IMR-90 (cell line): ENCODE measurements around the gene DND1. TPM values are rescaled to one million over a fixed set of nuclear protein-coding genes. Genes with fewer than 3 reads are reported as not detected.
A peak's percentile ranks its signal among the peaks of the same experiment; 100 is the strongest.

Experiments used
- ATAC-seq: fragments of 200-7000 bp; cut with Tn5 transposase; 2 replicates; pipeline ENCODE4 v1.9.1; 2020; ENCODE audit warnings: low read depth, mild to moderate bottlenecking, moderate library complexity
- BruUV-seq: library from RNA; stranded (reverse); fragments of 400-500 nt; replicated peaks from 2 replicates; lab custom pipeline; 2021; lab: Mats Ljungman, UMichigan
- CTCF ChIA-PET: fragments of 300-600 bp; formaldehyde crosslinking; extraction: SDS; loops from one replicate; lab custom pipeline; 2021; ENCODE audit warnings: antibody characterized with exemption; lab: Yijun Ruan, JAX
- POLR2A ChIA-PET: fragments of 300-600 bp; sonication (Branson Sonifier 250); formaldehyde crosslinking; loops from one replicate; lab custom pipeline; 2022; ENCODE audit warnings: antibody characterized with exemption; ENCODE audit not compliant: unreplicated experiment; lab: Charles Lee
- DNase-seq: peaks from one replicate; pipeline ENCODE4 v3.0.0; 2013
- H2AFZ ChIP-seq: replicated peaks from 2 replicates; pipeline ENCODE3; 2013; ENCODE audit warnings: low read length, mild to moderate bottlenecking; ENCODE audit not compliant: poor library complexity
- H2AK5ac ChIP-seq: 2 replicates; pipeline ENCODE4 v1.6.1; 2013; ENCODE audit warnings: low read depth, low read length, inconsistent platforms
- H2AK9ac ChIP-seq: replicated peaks from 2 replicates; pipeline ENCODE3; 2013; ENCODE audit warnings: mild to moderate bottlenecking, low read depth, low read length, moderate library complexity; ENCODE audit not compliant: poor library complexity
- H2BK120ac ChIP-seq: 2 replicates; pipeline ENCODE4 v1.6.1; 2013; ENCODE audit warnings: low read depth, low read length, inconsistent platforms
- H2BK15ac ChIP-seq: 3 replicates; pipeline ENCODE4 v1.6.1; 2013; ENCODE audit warnings: low read depth, low read length, inconsistent platforms
- H2BK20ac ChIP-seq: 2 replicates; pipeline ENCODE4 v1.6.1; 2013; ENCODE audit warnings: low read depth, mild to moderate bottlenecking, inconsistent platforms, low read length, moderate library complexity
- H2BK5ac ChIP-seq: 2 replicates; pipeline ENCODE4 v1.6.1; 2013; ENCODE audit warnings: mild to moderate bottlenecking, low read depth, low read length, inconsistent platforms; ENCODE audit not compliant: poor library complexity, severe bottlenecking
- H3K14ac ChIP-seq: replicated peaks from 2 replicates; pipeline ENCODE4 v1.6.1; 2013; ENCODE audit warnings: low read depth, low read length, inconsistent platforms
- H3K18ac ChIP-seq: 2 replicates; pipeline ENCODE4 v1.6.1; 2013; ENCODE audit warnings: low read depth, low read length, control low read depth
- H3K23ac ChIP-seq: 2 replicates; pipeline ENCODE4 v1.6.1; 2013; ENCODE audit warnings: low read depth, low read length, inconsistent platforms
- H3K27ac ChIP-seq: 2 replicates; pipeline ENCODE4 v1.5.1; 2013; ENCODE audit warnings: mild to moderate bottlenecking, control low read depth, low read length; ENCODE audit not compliant: insufficient read depth
- H3K27me3 ChIP-seq: 2 replicates; pipeline ENCODE4 v1.6.1; 2013; ENCODE audit warnings: low read length; ENCODE audit not compliant: control insufficient read depth, insufficient read depth
- H3K36me3 ChIP-seq: 2 replicates; pipeline ENCODE4 v1.6.1; 2013; ENCODE audit warnings: low read length, mixed read lengths; ENCODE audit not compliant: control insufficient read depth, insufficient read depth
- H3K4ac ChIP-seq: 2 replicates; pipeline ENCODE4 v1.6.1; 2013; ENCODE audit warnings: low read depth, low read length, inconsistent platforms
- H3K4me1 ChIP-seq: 2 replicates; pipeline ENCODE4 v1.6.1; 2013; ENCODE audit warnings: low read length, mixed read lengths; ENCODE audit not compliant: control insufficient read depth, insufficient read depth
- H3K4me2 ChIP-seq: 2 replicates; pipeline ENCODE4 v1.6.1; 2013; ENCODE audit warnings: low read depth, mild to moderate bottlenecking, control low read depth, low read length, moderate library complexity
- H3K4me3 ChIP-seq: 2 replicates; pipeline ENCODE4 v1.5.1; 2013; ENCODE audit warnings: low read depth, mild to moderate bottlenecking, control low read depth, low read length, moderate library complexity; ENCODE audit not compliant: insufficient read depth
- H3K56ac ChIP-seq: 2 replicates; pipeline ENCODE4 v1.6.1; 2013; ENCODE audit warnings: low read length, inconsistent platforms; ENCODE audit not compliant: insufficient read depth; ENCODE audit errors: extremely low read depth
- H3K79me1 ChIP-seq, 2 experiments: 2 replicates each; pipeline ENCODE4 v1.6.1; 2013; ENCODE audit warnings: low read length in 2 of 2, inconsistent platforms in 1 of 2, low read depth in 1 of 2
- H3K9ac ChIP-seq: 2 replicates; pipeline ENCODE4 v1.6.1; 2013; ENCODE audit warnings: low read depth, low read length, control low read depth
- H3K9me1 ChIP-seq: 2 replicates; pipeline ENCODE4 v1.6.1; 2013; ENCODE audit warnings: low read length, inconsistent platforms; ENCODE audit not compliant: insufficient read depth
- H3K9me3 ChIP-seq: 2 replicates; pipeline ENCODE4 v1.6.1; 2013; ENCODE audit warnings: low read length; ENCODE audit not compliant: control insufficient read depth, insufficient read depth
- H4K20me1 ChIP-seq: 2 replicates; pipeline ENCODE4 v1.6.1; 2013; ENCODE audit warnings: low read length, inconsistent platforms; ENCODE audit not compliant: insufficient read depth
- H4K5ac ChIP-seq: 2 replicates; pipeline ENCODE4 v1.6.1; 2013; ENCODE audit warnings: mild to moderate bottlenecking, low read depth, low read length, control low read depth
- H4K8ac ChIP-seq, 2 experiments: 2 replicates each; pipeline ENCODE4 v1.6.1; 2013; ENCODE audit warnings: low read depth in 2 of 2, low read length in 2 of 2, control low read depth in 1 of 2, inconsistent platforms in 1 of 2
- H4K91ac ChIP-seq: 2 replicates; pipeline ENCODE4 v1.6.1; 2013; ENCODE audit warnings: low read depth, low read length, inconsistent platforms; ENCODE audit not compliant: insufficient read depth
- CEBPB ChIP-seq: IDR thresholded peaks from 2 replicates; pipeline ENCODE4 v1.6.1; 2012; ENCODE audit warnings: low read depth, low read length, improper control_type of control experiment
- CHD1 ChIP-seq: IDR thresholded peaks from 2 replicates; pipeline ENCODE4 v1.6.1; 2012; ENCODE audit warnings: low read depth, low read length, improper control_type of control experiment
- CTCF ChIP-seq: conservative IDR thresholded peaks from 2 replicates; pipeline ENCODE4 v1.5.1; 2012; ENCODE audit warnings: mild to moderate bottlenecking, low read depth, low read length, improper control_type of control experiment
- ELK1 ChIP-seq: fragments of 150-350 bp; IDR thresholded peaks from 2 replicates; pipeline ENCODE4 v1.6.1; 2016; ENCODE audit warnings: low read depth, mild to moderate bottlenecking, low read length, moderate library complexity, borderline replicate concordance
- MAFK ChIP-seq: IDR thresholded peaks from 2 replicates; pipeline ENCODE4 v1.6.1; 2012; ENCODE audit warnings: low read depth, low read length, improper control_type of control experiment
- MXI1 ChIP-seq: IDR thresholded peaks from 2 replicates; pipeline ENCODE4 v1.6.1; 2012; ENCODE audit warnings: low read depth, mild to moderate bottlenecking, low read length, moderate library complexity, borderline replicate concordance
- NFE2L2 ChIP-seq: fragments of 150-350 bp; IDR thresholded peaks from 2 replicates; pipeline ENCODE4 v1.6.1; 2016; ENCODE audit warnings: low read depth, mild to moderate bottlenecking, low read length
- RFX5 ChIP-seq: IDR thresholded peaks from 2 replicates; pipeline ENCODE4 v1.8.0; 2012; ENCODE audit warnings: low read depth, mild to moderate bottlenecking, low read length, moderate library complexity
- SMC3 ChIP-seq: fragments of 150-350 bp; IDR thresholded peaks from 2 replicates; pipeline ENCODE4 v1.6.1; 2016; ENCODE audit warnings: low read depth, mild to moderate bottlenecking, antibody characterized with exemption, low read length, moderate library complexity
- WGBS, 2 experiments: methylation state at CpG; one replicate each; pipeline versions ENCODE4 v1.1.5 to v1.1.7; 2013; ENCODE audit warnings: missing lambda C conversion rate in 2 of 2; ENCODE audit not compliant: insufficient read length in 1 of 2; ENCODE audit errors: extremely low coverage in 2 of 2; 5-methylcytosine and 5-hydroxymethylcytosine counted together
- dilution Hi-C: fragments of 300-500 bp; cut with HindIII; formaldehyde crosslinking; loops from one replicate; pipeline ENCODE4 v1.14.3; 2018; ENCODE audit warnings: low sequenced_read_pairs; ENCODE audit not compliant: unreplicated experiment
- in situ Hi-C: fragments of 300-500 bp; cut with MboI; formaldehyde crosslinking; loops from 3 replicates; pipeline ENCODE4 v1.14.3; 2019; ENCODE audit warnings: low sequenced_read_pairs, inconsistent platforms, mixed read lengths
- intact Hi-C: fragments of 100-400 bp; cut with micrococcal nuclease; formaldehyde crosslinking; loops from 2 replicates; pipeline ENCODE4 v1.10.0; 2022
- polyA plus RNA-seq, 3 experiments: library from polyadenylated mRNA; depleted of rRNA; stranded (reverse); fragments of >200 nt; gene quantifications; 2 replicates each; pipeline ENCODE4 v1.2.3, GENCODE V29; 2012; ENCODE audit warnings: low replicate concordance in 1 of 3
- total RNA-seq: library from RNA; depleted of rRNA; stranded (reverse); fragments of >200 nt; gene quantifications from 2 replicates; pipeline ENCODE4 v1.2.3, GENCODE V29; 2012

Gene DND1
- total and polyA plus RNA-seq, 2 of the 4 experiments (the other 2 are of a cell fraction) = under 0.01 to 0.67 TPM

GRCh38 chr5:140633501-140633900, 39.9 kb downstream of the DND1 start:
- intact Hi-C loops (loop anchor here (10.0 kb wide), 1 partner anchor 389 kb away; no protein-coding TSS in a partner anchor), dilution Hi-C loops (no loop called here), in situ Hi-C loops (no loop called here)
- no peaks in the 10 kb centered on the region for H3K79me1 ChIP-seq
- H3K56ac ChIP-seq = no peak overlapping the region
- H2BK15ac ChIP-seq = no peak overlapping the region
- H2AK9ac ChIP-seq = no peak overlapping the region
- H3K23ac ChIP-seq = no peak overlapping the region
- no peak overlapping the region for H4K91ac ChIP-seq
- no peak overlapping the region for H2BK120ac ChIP-seq
- H2AK5ac ChIP-seq = no peak overlapping the region
- no peaks in the 10 kb centered on the region for H4K20me1 ChIP-seq
- no peak overlapping the region for H2BK20ac ChIP-seq
- no peaks in the 10 kb centered on the region for H3K36me3 ChIP-seq
- no peaks in the 10 kb centered on the region for H3K9me3 ChIP-seq
- H3K18ac ChIP-seq = no peak overlapping the region
- H3K27ac ChIP-seq = no peak overlapping the region
- H3K14ac ChIP-seq = no peak overlapping the region
- ChIA-PET CTCF (interaction anchor here (0.5 to 1.0 kb wide), 2 partner anchors 85 to 86 kb away, joined by 3 to 4 read pairs; partner anchors contain the start of gene EIF4EBP3), POLR2A (no interaction called here)
- no TSS peak for BruUV-seq
- no CpG with 5 or more reads among the region's 2 CpGs for WGBS, 2 experiments
- H3K27me3 ChIP-seq = peaks cover 16% of the 10 kb centered on the region
- H2AFZ ChIP-seq = no peak overlapping the region
- no peak overlapping the region for H2BK5ac ChIP-seq
- no peak overlapping the region for H3K9ac ChIP-seq
- H4K8ac ChIP-seq = no peak overlapping the region
- no peak overlapping the region for H4K5ac ChIP-seq
- DNase-seq (no peak), ATAC-seq (no peak)
- peak overlapping the region; percentile 71 for H3K4me2 ChIP-seq
- H3K4ac ChIP-seq = no peak overlapping the region
- no peak overlapping the region for H3K4me3 ChIP-seq
- peaks cover 5% of the 10 kb centered on the region; the same call in 1 of the 2 replicates for H3K4me1 ChIP-seq
- no peaks in the 10 kb centered on the region for H3K9me1 ChIP-seq
- TF ChIP-seq CEBPB = no peak
- no peak for TF ChIP-seq SMC3
- no peak for TF ChIP-seq MAFK
- no peak for TF ChIP-seq RFX5
- TF ChIP-seq CTCF = no peak
- TF ChIP-seq MXI1 = no peak
- no peak for TF ChIP-seq CHD1
- no peak for TF ChIP-seq NFE2L2
- TF ChIP-seq ELK1 = no peak
